PC-3 (cell line): ENCODE results near the gene MON2.

ENCODE experiments used
- EZH2 ChIP-seq: fragments of 300-600 bp; sonication (generic); IDR thresholded peaks from one replicate; pipeline ENCODE4 v1.6.1; 2017; ENCODE audit warnings: antibody characterized with exemption, mild to moderate bottlenecking, low read length; ENCODE audit not compliant: unreplicated experiment
- EZH2phosphoT487 ChIP-seq: fragments of 300-600 bp; sonication (generic); IDR thresholded peaks from 2 replicates; pipeline ENCODE4 v1.6.1; 2018; ENCODE audit warnings: mild to moderate bottlenecking, antibody characterized with exemption, low read length, borderline replicate concordance
- TF ChIP-seq, protein P1 (sequence below): fragments of 300-600 bp; sonication (generic); conservative IDR thresholded peaks from 2 replicates; pipeline ENCODE4 v1.5.1; 2017; ENCODE audit warnings: antibody characterized with exemption, low read depth, mild to moderate bottlenecking, low read length

DNA sequence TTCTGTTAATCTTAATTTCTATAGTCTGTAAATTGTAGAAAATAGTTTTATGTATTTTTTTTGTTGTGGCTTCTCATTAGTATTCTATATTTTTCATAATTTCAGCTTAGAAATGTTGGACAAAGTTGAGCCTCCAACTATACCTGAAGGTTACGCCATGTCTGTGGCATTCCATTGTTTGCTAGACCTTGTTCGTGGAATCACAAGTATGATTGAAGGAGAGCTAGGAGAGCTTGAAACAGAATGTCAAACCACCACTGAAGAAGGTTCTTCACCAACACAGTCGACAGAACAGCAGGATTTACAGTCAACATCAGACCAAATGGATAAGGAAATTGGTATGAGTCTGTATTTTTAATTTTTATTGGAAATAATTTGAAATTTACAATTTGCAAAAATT is 65.7 kb downstream of the MON2 start:
- TF ChIP-seq, protein P1, sequence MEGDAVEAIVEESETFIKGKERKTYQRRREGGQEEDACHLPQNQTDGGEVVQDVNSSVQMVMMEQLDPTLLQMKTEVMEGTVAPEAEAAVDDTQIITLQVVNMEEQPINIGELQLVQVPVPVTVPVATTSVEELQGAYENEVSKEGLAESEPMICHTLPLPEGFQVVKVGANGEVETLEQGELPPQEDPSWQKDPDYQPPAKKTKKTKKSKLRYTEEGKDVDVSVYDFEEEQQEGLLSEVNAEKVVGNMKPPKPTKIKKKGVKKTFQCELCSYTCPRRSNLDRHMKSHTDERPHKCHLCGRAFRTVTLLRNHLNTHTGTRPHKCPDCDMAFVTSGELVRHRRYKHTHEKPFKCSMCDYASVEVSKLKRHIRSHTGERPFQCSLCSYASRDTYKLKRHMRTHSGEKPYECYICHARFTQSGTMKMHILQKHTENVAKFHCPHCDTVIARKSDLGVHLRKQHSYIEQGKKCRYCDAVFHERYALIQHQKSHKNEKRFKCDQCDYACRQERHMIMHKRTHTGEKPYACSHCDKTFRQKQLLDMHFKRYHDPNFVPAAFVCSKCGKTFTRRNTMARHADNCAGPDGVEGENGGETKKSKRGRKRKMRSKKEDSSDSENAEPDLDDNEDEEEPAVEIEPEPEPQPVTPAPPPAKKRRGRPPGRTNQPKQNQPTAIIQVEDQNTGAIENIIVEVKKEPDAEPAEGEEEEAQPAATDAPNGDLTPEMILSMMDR: no peak
- TF ChIP-seq EZH2: no peak
- no peak for TF ChIP-seq EZH2phosphoT487
